SU-DHL-6 (cell line): ENCODE data around the gene RNF144A.

Source experiments
- H2AFZ ChIP-seq: fragments of 200-600 bp; sonication (generic); 2 replicates; pipeline ENCODE4 v1.6.1; 2014; ENCODE audit warnings: low read depth, mild to moderate bottlenecking, moderate library complexity, mixed read lengths, antibody characterized with exemption, low read length; ENCODE audit not compliant: severe bottlenecking
- H3F3A ChIP-seq: fragments of 200-600 bp; shearing (Covaris generic); 2 replicates; pipeline ENCODE4 v1.6.0; 2016; ENCODE audit warnings: antibody characterized with exemption, mild to moderate bottlenecking; ENCODE audit not compliant: insufficient read depth
- H3K27ac ChIP-seq: fragments of 200-600 bp; sonication (generic); 2 replicates; pipeline ENCODE4 v1.5.1; 2016; ENCODE audit warnings: low read depth, mild to moderate bottlenecking, low read length, moderate library complexity, mixed read lengths
- H3K27me3 ChIP-seq: fragments of 200-600 bp; sonication (generic), shearing (Covaris generic); 2 replicates; pipeline ENCODE4 v1.6.0; 2014; ENCODE audit warnings: mild to moderate bottlenecking, low read length
- H3K36me3 ChIP-seq: fragments of 200-600 bp; sonication (generic); 2 replicates; pipeline ENCODE4 v1.6.1; 2014; ENCODE audit warnings: mild to moderate bottlenecking, low read length, mixed read lengths
- H3K4me2 ChIP-seq: fragments of 300-600, 200-600 bp; shearing (Covaris generic), sonication (generic); 2 replicates; pipeline ENCODE4 v1.6.0; 2014; ENCODE audit warnings: low read length, low read depth, mild to moderate bottlenecking; ENCODE audit not compliant: poor library complexity, severe bottlenecking
- H3K4me3 ChIP-seq: fragments of 200-600 bp; sonication (generic); 2 replicates; pipeline ENCODE4 v1.5.1; 2014; ENCODE audit warnings: antibody characterized with exemption, low read length, mild to moderate bottlenecking, mixed read lengths; ENCODE audit not compliant: insufficient read depth, poor library complexity, severe bottlenecking
- H3K79me2 ChIP-seq: fragments of 200-600 bp; sonication (generic); 2 replicates; pipeline ENCODE4 v1.6.1; 2014; ENCODE audit warnings: mild to moderate bottlenecking, low read length, moderate library complexity; ENCODE audit not compliant: insufficient read depth
- H3K9ac ChIP-seq: fragments of 200-600 bp; sonication (generic); 2 replicates; pipeline ENCODE4 v1.7.0; 2014; ENCODE audit warnings: mild to moderate bottlenecking, low read length
- H3K9me2 ChIP-seq: fragments of 200-600 bp; sonication (generic); replicated peaks from 2 replicates; pipeline ENCODE4 v1.6.1; 2014; ENCODE audit warnings: low read length; ENCODE audit not compliant: insufficient read depth
- H3K9me3 ChIP-seq: fragments of 200-600 bp; sonication (generic); 2 replicates; pipeline ENCODE4 v1.6.1; 2014; ENCODE audit warnings: low read length, mixed read lengths; ENCODE audit not compliant: insufficient read depth
- H4K20me1 ChIP-seq: fragments of 200-600 bp; sonication (generic); 2 replicates; pipeline ENCODE4 v1.6.1; 2014; ENCODE audit warnings: low read depth, mild to moderate bottlenecking, antibody characterized with exemption, low read length, moderate library complexity, mixed read lengths
- CTCF ChIP-seq: fragments of 200-600 bp; sonication (generic); IDR thresholded peaks from one replicate; pipeline ENCODE4 v1.5.1; 2017; ENCODE audit warnings: antibody characterized with exemption, mild to moderate bottlenecking, low read length, moderate library complexity; ENCODE audit not compliant: insufficient read depth, poor library complexity, severe bottlenecking
- EZH2phosphoT487 ChIP-seq: fragments of 200-600 bp; sonication (generic), shearing (Covaris generic); conservative IDR thresholded peaks from 2 replicates; pipeline ENCODE4 v1.6.1; 2018; ENCODE audit warnings: mild to moderate bottlenecking, antibody characterized with exemption, low read length, moderate library complexity, mixed read lengths

RNF144A gene

GRCh38 chr2:6941299-6942046 is 24.3 kb downstream of the RNF144A start:
- Histone ChIP-seq H4K20me1 (no peaks in the 10 kb centered on the region), H3K27me3 (no peaks in the 10 kb centered on the region), H3K9me3 (no peaks in the 10 kb centered on the region), H3K4me3 (no peak overlapping the region), H3K9ac (no peak overlapping the region), H3K9me2 (no peaks in the 10 kb centered on the region), H3K4me2 (no peak overlapping the region), H3K79me2 (no peaks in the 10 kb centered on the region), H3K36me3 (no peaks in the 10 kb centered on the region), H3K27ac (no peak overlapping the region), H3F3A (no peaks in the 10 kb centered on the region), H2AFZ (no peak overlapping the region)
- no peak for TF ChIP-seq EZH2phosphoT487
- no peak for TF ChIP-seq CTCF

GRCh38 chr2:6942848-6943247 is 25.6 kb downstream of the RNF144A start:
- no peak overlapping the region for H3K27ac ChIP-seq
- no peak overlapping the region for H3K4me2 ChIP-seq
- H3K9me3 ChIP-seq = no peaks in the 10 kb centered on the region
- no peak overlapping the region for H3K4me3 ChIP-seq
- H3K9me2 ChIP-seq = no peaks in the 10 kb centered on the region
- no peaks in the 10 kb centered on the region for H3K36me3 ChIP-seq
- H3K9ac ChIP-seq = no peak overlapping the region
- no peaks in the 10 kb centered on the region for H3F3A ChIP-seq
- TF ChIP-seq EZH2phosphoT487 (no peak), CTCF (no peak)
- H4K20me1 ChIP-seq = no peaks in the 10 kb centered on the region
- H2AFZ ChIP-seq = no peak overlapping the region
- H3K79me2 ChIP-seq = no peaks in the 10 kb centered on the region
- H3K27me3 ChIP-seq = no peaks in the 10 kb centered on the region

GRCh38 chr2:6943523-6943922 is 26.3 kb downstream of the RNF144A start:
- no peaks in the 10 kb centered on the region for H3K9me3 ChIP-seq
- no peaks in the 10 kb centered on the region for H3K27me3 ChIP-seq
- H3K27ac ChIP-seq = no peak overlapping the region
- no peaks in the 10 kb centered on the region for H4K20me1 ChIP-seq
- no peak overlapping the region for H3K9ac ChIP-seq
- no peaks in the 10 kb centered on the region for H3K9me2 ChIP-seq
- H3K79me2 ChIP-seq = no peaks in the 10 kb centered on the region
- H3K4me2 ChIP-seq = no peak overlapping the region
- H2AFZ ChIP-seq = no peak overlapping the region
- H3K36me3 ChIP-seq = no peaks in the 10 kb centered on the region
- H3K4me3 ChIP-seq = no peak overlapping the region
- no peaks in the 10 kb centered on the region for H3F3A ChIP-seq
- TF ChIP-seq CTCF (no peak), EZH2phosphoT487 (no peak)
